ENCODE measurements around the gene SFSWAP.
"Not testable (repeated sequence)": the region's sequence is repeated elsewhere in the genome, so short reads cannot be mapped to it uniquely, and the experiment has no call there.

GRCh38 chr12:131777269-131777668, 66.4 kb downstream of the SFSWAP start:
- not testable (repeated sequence) for TF ChIP-seq CREB5 (CRISPR knock-in tag; IDR thresholded peaks at IDR 0.05; ENCODE audit: low read depth); ZFP30 (CRISPR knock-in tag; IDR thresholded peaks at IDR 0.05)

All from SK-N-SH treated with all-trans-retinoic acid at 6 μM for 48 hours (cell line).